Subcutaneous adipose tissue (tissue), 4 donors: ENCODE data around the gene IL1RAPL2. TPM values are rescaled to one million over a fixed set of nuclear protein-coding genes. Genes with fewer than 3 reads are reported as not detected.

ENCODE experiments used
- total RNA-seq, 4 donors: library from RNA; depleted of rRNA; stranded (reverse); fragments of >200 nt; gene quantifications; one replicate each; pipeline ENCODE4 v1.1.0, GENCODE V29; 2016
- TF ChIP-seq, protein P1 (sequence below): fragments of 450-650 bp; IDR thresholded peaks from one replicate; pipeline ENCODE4 v1.5.1; 2016; ENCODE audit warnings: low read depth, mild to moderate bottlenecking, control low read depth, antibody characterized with exemption, moderate library complexity

IL1RAPL2 gene
- total RNA-seq, 4 donors from 2014 or later: 0.17 TPM; not detected in 3

DNA sequence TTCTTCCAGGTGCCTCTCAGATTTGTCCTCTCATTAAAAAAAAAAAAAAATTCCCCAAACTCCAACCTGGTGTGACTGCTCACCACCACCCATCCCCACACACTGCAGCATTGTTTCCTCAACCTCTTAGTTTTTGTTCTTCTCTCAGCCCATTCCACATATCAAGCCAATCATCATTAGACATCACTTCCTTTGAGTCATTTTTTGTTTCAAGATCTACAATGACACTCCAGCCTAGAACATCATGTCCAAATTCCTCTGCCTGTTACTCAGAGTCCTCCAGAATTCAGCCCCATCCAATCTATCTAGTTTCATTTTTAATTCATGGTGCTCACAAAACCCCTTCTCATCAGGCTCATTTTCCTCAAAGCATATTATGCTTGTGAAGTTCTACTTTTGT is 917.0 kb downstream of the IL1RAPL2 start:
- TF ChIP-seq, protein P1, sequence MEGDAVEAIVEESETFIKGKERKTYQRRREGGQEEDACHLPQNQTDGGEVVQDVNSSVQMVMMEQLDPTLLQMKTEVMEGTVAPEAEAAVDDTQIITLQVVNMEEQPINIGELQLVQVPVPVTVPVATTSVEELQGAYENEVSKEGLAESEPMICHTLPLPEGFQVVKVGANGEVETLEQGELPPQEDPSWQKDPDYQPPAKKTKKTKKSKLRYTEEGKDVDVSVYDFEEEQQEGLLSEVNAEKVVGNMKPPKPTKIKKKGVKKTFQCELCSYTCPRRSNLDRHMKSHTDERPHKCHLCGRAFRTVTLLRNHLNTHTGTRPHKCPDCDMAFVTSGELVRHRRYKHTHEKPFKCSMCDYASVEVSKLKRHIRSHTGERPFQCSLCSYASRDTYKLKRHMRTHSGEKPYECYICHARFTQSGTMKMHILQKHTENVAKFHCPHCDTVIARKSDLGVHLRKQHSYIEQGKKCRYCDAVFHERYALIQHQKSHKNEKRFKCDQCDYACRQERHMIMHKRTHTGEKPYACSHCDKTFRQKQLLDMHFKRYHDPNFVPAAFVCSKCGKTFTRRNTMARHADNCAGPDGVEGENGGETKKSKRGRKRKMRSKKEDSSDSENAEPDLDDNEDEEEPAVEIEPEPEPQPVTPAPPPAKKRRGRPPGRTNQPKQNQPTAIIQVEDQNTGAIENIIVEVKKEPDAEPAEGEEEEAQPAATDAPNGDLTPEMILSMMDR: no peak

DNA sequence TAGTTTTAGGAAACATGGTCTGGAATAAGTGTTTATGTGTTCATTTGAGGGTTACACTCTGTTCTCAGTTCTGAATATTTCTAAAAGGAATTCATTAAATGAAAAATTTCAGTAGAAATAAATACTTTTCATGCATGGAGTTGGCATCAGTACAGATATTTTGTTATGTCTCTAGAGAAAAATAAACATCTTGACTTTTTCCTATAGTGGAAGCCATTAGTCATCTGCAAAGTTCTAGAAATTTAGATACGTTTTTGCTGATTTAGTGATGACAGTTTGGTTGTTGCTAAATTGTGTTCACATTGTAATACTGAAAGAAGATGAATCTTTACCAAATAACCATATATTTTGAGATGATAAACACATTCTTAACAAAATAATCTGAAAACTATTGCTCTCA is 922.7 kb downstream of the IL1RAPL2 start:
- TF ChIP-seq, protein P1: no peak

DNA sequence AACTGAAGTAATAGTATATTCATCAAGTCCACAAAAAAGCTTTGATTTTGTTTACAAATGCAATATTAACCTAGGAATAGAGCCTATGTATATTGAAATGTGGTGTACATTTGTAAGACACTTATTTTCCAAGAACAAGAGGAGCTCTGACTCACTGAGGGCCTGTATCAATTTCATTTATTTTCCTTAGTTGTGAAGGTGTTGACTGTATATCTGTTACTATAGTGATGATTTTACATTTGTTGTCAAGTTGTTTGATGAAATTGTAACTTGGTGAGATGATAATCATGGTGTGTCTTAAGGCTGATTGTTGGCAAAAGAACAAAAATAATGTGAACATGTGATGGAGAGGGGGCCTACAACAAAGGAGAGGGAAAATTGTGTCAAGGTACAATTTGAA is 929.4 kb downstream of the IL1RAPL2 start:
- TF ChIP-seq, protein P1: no peak

DNA sequence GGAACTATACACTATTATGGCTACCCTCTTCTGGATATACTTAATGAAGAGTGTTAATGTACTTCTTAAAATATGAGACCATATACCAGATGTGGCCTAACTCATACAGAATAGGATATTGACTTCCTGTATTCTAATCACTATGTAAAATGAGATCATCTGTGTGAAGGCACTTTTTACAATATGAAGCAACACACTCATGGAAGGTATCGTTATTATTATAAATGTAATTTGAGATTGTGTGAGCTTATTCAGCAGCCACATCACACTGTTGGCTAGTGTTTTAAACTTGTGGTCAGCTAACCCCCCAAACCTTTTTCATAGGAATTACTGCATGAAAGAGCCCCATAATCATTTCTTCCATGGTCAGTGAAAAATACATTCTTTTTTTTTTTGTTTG is 936.3 kb downstream of the IL1RAPL2 start:
- TF ChIP-seq, protein P1: no peak

DNA sequence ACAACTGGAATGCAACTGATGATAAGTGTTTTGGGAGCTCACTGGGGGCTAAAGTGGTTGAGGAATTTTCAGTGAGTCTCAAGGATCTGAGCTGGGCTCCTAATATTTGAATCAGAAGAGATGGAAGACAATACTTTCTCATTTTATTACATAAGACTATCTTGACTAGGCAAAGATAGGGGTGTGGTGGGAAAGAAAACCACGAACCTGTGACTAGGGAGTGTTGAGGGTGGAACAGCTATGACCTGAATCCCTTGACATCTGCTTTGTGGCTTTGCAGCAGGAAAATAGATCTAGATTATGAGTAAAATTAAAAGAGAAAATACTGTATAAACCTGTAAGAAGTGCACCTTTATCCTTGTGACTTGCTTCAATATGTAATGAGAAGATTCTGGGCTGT is 949.6 kb downstream of the IL1RAPL2 start:
- TF ChIP-seq, protein P1: no peak

DNA sequence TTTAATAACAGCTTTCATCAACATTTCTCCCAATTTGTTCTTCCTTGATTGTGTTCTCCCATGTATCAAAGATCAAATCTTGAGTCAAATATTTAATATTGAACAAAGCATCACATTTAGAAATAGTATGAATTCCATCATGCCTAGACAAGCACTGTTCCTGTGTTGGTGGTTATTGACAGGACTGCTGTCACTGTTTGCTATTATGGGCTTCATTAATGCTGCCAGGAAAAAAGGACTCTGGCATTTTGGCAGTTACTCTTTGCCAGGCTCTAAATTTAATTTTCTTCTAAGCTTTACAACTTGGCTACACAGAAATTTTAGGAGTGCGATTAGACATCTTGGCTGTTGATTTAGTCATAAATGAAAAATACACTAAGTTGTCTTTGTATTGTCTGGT is 960.4 kb downstream of the IL1RAPL2 start:
- TF ChIP-seq, protein P1: no peak

DNA sequence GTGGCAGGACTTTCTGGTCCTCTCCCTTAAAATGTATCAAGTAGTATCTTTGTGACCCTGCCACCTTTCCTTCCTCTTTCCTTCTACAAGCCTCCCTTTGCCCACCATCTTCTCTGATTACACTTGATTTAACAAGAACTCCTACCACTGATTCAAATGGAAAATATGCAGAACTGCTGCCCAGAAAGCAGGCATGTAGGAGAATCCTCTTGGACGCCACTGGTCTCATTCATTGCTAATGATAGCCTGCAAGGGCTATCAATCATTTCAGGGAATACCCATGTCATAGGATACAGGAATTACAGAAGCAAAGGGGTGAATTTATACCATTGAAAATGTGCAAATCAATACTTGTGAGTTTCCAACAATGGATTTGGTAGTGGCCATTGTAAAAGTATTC is 961.8 kb downstream of the IL1RAPL2 start:
- TF ChIP-seq, protein P1: no peak
